ENCODE results near the gene MAST2.

- TF ChIP-seq ARNTL (CRISPR knock-in tag; IDR thresholded peaks at IDR 0.05; ENCODE audit: borderline replicate concordance, low read depth), result no peak
- TF ChIP-seq PATZ1 (CRISPR knock-in tag; IDR thresholded peaks at IDR 0.05; ENCODE audit: borderline replicate concordance), result no peak
- TF ChIP-seq ZNF565 (CRISPR knock-in tag; conservative IDR thresholded peaks at IDR 0.05; ENCODE audit: low read depth), result no peak
- TF ChIP-seq ZFP3 (CRISPR knock-in tag; IDR thresholded peaks at IDR 0.05), result no peak
- no peak for TF ChIP-seq ZNF70 (CRISPR knock-in tag; IDR thresholded peaks at IDR 0.05)
- no peak for TF ChIP-seq ZNF8 (CRISPR knock-in tag; IDR thresholded peaks at IDR 0.05)
- no peak for TF ChIP-seq CSDC2 (CRISPR knock-in tag; IDR thresholded peaks at IDR 0.05)
- TF ChIP-seq ISL1 (CRISPR knock-in tag; IDR thresholded peaks at IDR 0.05), result no peak
- no peak for TF ChIP-seq ZFP30 (CRISPR knock-in tag; IDR thresholded peaks at IDR 0.05)
- no peak for TF ChIP-seq PPARA (CRISPR knock-in tag; IDR thresholded peaks at IDR 0.05; ENCODE audit: borderline replicate concordance)
Measured at GRCh38 chr1:45983967-45984366, 180.6 kb downstream of the MAST2 start.

Data from SK-N-SH treated with all-trans-retinoic acid at 6 μM for 48 hours (cell line).